ENCODE results near the gene NCEH1. TPM values are rescaled to one million over a fixed set of nuclear protein-coding genes. Genes with fewer than 3 reads are reported as not detected.

The NCEH1 gene
- total RNA-seq, 1 experiment from 2014 or later, result 43.5 TPM

DNA sequence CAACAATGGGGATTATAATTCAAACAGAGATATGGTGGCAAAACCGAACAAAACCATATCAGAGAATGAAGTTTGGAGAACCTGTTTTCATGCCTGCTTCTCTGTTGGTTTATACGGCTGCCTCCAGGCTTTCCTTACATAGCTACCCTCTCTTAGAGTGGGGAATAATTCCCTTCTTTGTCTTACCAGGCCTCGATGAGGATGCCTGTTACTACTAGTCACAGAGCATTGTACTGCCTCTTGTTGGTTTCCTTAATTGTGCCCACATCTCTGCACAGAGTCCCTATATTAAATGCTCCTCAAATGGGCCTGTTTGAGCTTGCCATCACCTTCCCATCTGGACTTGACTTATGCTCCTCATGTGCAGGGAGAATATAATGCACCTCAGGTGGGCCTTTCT, 92.9 kb downstream of the NCEH1 start:
- H3K4me3 ChIP-seq, result no peak overlapping the region
- TF ChIP-seq EZH2 (IDR thresholded peaks at IDR 0.05; ENCODE audit: low read depth), result no peak
- TF ChIP-seq, protein P1, sequence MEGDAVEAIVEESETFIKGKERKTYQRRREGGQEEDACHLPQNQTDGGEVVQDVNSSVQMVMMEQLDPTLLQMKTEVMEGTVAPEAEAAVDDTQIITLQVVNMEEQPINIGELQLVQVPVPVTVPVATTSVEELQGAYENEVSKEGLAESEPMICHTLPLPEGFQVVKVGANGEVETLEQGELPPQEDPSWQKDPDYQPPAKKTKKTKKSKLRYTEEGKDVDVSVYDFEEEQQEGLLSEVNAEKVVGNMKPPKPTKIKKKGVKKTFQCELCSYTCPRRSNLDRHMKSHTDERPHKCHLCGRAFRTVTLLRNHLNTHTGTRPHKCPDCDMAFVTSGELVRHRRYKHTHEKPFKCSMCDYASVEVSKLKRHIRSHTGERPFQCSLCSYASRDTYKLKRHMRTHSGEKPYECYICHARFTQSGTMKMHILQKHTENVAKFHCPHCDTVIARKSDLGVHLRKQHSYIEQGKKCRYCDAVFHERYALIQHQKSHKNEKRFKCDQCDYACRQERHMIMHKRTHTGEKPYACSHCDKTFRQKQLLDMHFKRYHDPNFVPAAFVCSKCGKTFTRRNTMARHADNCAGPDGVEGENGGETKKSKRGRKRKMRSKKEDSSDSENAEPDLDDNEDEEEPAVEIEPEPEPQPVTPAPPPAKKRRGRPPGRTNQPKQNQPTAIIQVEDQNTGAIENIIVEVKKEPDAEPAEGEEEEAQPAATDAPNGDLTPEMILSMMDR (conservative IDR thresholded peaks at IDR 0.05), result no peak
- peaks cover 15% of the 10 kb centered on the region; the same call in 1 of the 2 replicates for H3F3A ChIP-seq (ENCODE audit: insufficient read depth, low read depth)
- H3K4me2 ChIP-seq, result no peak overlapping the region
- no peaks in the 10 kb centered on the region for H3K36me3 ChIP-seq (ENCODE audit: low read depth)
- DNase-seq, result no peak
- H3K79me2 ChIP-seq (ENCODE audit: low read depth), result no peaks in the 10 kb centered on the region
- no peak overlapping the region for H3K27ac ChIP-seq
- no peaks in the 10 kb centered on the region for H3K9me3 ChIP-seq (ENCODE audit: insufficient read depth, low read depth)
- BruUV-seq (replicated peaks), result no TSS peak
- ChIA-PET CTCF (no interaction called here), POLR2A (ENCODE audit: unreplicated experiment) (no interaction called here)
- H3K27me3 ChIP-seq (ENCODE audit: insufficient read depth, low read depth), result no peaks in the 10 kb centered on the region
- H3K4me1 ChIP-seq (replicated peaks; ENCODE audit: insufficient read depth), result peaks cover 14% of the 10 kb centered on the region
- H2AFZ ChIP-seq, result no peak overlapping the region
- no peaks in the 10 kb centered on the region for H3K9me2 ChIP-seq (ENCODE audit: insufficient read depth)
- intact Hi-C loops (cut with micrococcal nuclease; ENCODE audit: unreplicated experiment), result no loop called here
- H4K20me1 ChIP-seq (ENCODE audit: insufficient read depth), result no peaks in the 10 kb centered on the region

DNA sequence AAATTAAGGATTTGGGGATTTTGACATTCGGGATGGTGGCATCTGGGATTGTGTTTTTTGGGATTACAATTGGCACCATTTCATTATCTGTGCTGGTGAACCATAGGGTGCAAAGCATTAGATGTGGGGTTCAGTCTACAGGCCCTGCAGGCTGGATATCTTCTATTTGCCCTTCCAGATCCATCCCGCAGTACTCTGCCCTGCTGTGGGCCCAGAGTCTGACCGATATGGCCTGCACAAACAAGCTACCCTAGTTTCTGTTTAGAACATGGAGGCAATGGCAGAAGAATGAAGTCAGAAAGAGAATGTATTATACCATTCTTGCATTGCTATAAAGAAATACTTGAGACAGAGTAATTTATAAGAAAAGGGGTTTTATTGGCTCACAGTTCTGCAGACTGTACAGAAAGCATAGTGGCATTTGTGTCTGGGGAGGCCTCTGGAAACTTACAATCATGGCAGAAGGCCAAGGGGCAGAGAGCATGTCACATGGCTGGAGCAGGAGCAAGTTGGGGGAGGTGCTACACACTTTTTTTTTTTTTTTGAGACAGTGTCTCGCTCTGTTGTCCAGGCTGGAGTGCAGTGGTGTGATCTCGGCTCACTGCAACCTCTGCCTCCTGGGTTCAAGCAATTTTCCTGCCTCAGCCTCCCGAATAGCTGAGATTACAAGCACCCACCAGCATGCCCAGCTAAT, 93.7 kb downstream of the NCEH1 start:
- no peaks in the 10 kb centered on the region for H3K79me2 ChIP-seq (ENCODE audit: low read depth)
- TF ChIP-seq EZH2 (IDR thresholded peaks at IDR 0.05; ENCODE audit: low read depth), result no peak
- H3K4me2 ChIP-seq, result no peak overlapping the region
- no peaks in the 10 kb centered on the region for H4K20me1 ChIP-seq (ENCODE audit: insufficient read depth)
- H3K4me1 ChIP-seq (replicated peaks; ENCODE audit: insufficient read depth), result peaks cover 6% of the 10 kb centered on the region
- no peak overlapping the region for H2AFZ ChIP-seq
- no peaks in the 10 kb centered on the region for H3K9me3 ChIP-seq (ENCODE audit: insufficient read depth, low read depth)
- no peaks in the 10 kb centered on the region for H3K27me3 ChIP-seq (ENCODE audit: insufficient read depth, low read depth)
- no TSS peak for BruUV-seq (replicated peaks)
- H3K36me3 ChIP-seq (ENCODE audit: low read depth), result no peaks in the 10 kb centered on the region
- no peaks in the 10 kb centered on the region for H3K9me2 ChIP-seq (ENCODE audit: insufficient read depth)
- POLR2A ChIA-PET (ENCODE audit: unreplicated experiment), result no interaction called here
- DNase-seq, result no peak
- H3F3A ChIP-seq (ENCODE audit: insufficient read depth, low read depth), result peaks cover 7% of the 10 kb centered on the region; the same call in 1 of the 2 replicates
- intact Hi-C loops (cut with micrococcal nuclease; ENCODE audit: unreplicated experiment), result no loop called here
- CTCF ChIA-PET, result no interaction called here
- no peak overlapping the region for H3K27ac ChIP-seq
- H3K4me3 ChIP-seq, result no peak overlapping the region

DNA sequence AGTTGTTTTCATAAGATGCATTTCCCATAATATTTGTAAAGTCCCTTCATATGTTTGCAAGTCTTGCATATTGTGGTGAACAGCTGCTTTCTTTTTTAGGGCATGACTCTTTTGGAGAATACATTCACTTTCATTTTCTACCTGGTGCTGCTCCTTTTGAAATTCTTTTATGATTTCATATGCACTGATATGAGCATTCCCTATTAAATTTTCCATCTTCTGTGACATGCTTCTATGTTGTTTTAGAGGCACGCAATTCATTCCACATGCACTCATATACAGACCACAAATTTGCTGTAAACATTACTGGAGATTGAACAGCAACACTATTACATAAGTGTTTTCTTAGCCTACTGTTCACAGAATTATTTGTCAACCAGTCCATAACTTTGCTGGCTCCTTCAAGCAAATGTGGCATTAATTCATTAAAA, 94.8 kb downstream of the NCEH1 start:
- no peak overlapping the region for H2AFZ ChIP-seq
- H3K4me3 ChIP-seq, result no peak overlapping the region
- H3K4me1 ChIP-seq (replicated peaks; ENCODE audit: insufficient read depth), result no peaks in the 10 kb centered on the region
- intact Hi-C loops (cut with micrococcal nuclease; ENCODE audit: unreplicated experiment), result no loop called here
- H3K27ac ChIP-seq, result no peak overlapping the region
- TF ChIP-seq, protein P1 (conservative IDR thresholded peaks at IDR 0.05), result no peak
- TF ChIP-seq EZH2 (IDR thresholded peaks at IDR 0.05; ENCODE audit: low read depth), result no peak
- ChIA-PET POLR2A (ENCODE audit: unreplicated experiment) (no interaction called here), CTCF (no interaction called here)
- H3F3A ChIP-seq (ENCODE audit: insufficient read depth, low read depth), result no peaks in the 10 kb centered on the region
- no peaks in the 10 kb centered on the region for H3K79me2 ChIP-seq (ENCODE audit: low read depth)
- no peaks in the 10 kb centered on the region for H4K20me1 ChIP-seq (ENCODE audit: insufficient read depth)
- BruUV-seq (replicated peaks), result no TSS peak
- DNase-seq, result no peak
- no peaks in the 10 kb centered on the region for H3K27me3 ChIP-seq (ENCODE audit: insufficient read depth, low read depth)
- no peak overlapping the region for H3K4me2 ChIP-seq
- no peaks in the 10 kb centered on the region for H3K9me3 ChIP-seq (ENCODE audit: insufficient read depth, low read depth)
- no peaks in the 10 kb centered on the region for H3K36me3 ChIP-seq (ENCODE audit: low read depth)
- H3K9me2 ChIP-seq (ENCODE audit: insufficient read depth), result no peaks in the 10 kb centered on the region

DNA sequence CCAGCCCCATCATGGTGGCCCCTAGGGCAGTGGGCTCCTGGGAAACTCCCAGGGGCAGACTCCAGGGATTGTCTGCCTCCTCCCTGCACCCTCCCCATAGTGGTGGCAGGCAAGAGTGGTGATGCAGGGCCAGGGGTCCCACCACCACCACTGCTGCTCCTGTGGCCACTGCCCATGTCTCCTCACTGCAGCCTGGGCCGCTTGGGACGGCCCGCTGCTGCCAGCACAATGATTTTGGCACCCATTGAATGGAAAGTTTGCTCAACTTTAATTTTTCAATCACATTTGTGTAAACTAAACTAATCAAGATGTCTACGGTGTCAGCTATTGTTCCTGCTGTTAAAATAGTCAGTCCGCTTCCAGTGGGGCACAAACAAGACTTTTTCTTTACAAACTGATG, 95.6 kb downstream of the NCEH1 start:
- Histone ChIP-seq H3K9me2 (ENCODE audit: insufficient read depth) (no peaks in the 10 kb centered on the region), H3K9me3 (ENCODE audit: insufficient read depth, low read depth) (no peaks in the 10 kb centered on the region), H3K4me1 (replicated peaks; ENCODE audit: insufficient read depth) (no peaks in the 10 kb centered on the region), H3K27me3 (ENCODE audit: insufficient read depth, low read depth) (no peaks in the 10 kb centered on the region), H3K4me2 (no peak overlapping the region), H4K20me1 (ENCODE audit: insufficient read depth) (no peaks in the 10 kb centered on the region), H2AFZ (no peak overlapping the region), H3K36me3 (ENCODE audit: low read depth) (no peaks in the 10 kb centered on the region), H3K79me2 (ENCODE audit: low read depth) (no peaks in the 10 kb centered on the region), H3K4me3 (no peak overlapping the region), H3F3A (ENCODE audit: insufficient read depth, low read depth) (no peaks in the 10 kb centered on the region), H3K27ac (no peak overlapping the region)
- intact Hi-C loops (cut with micrococcal nuclease; ENCODE audit: unreplicated experiment), result no loop called here
- no TSS peak for BruUV-seq (replicated peaks)
- no peak for TF ChIP-seq EZH2 (IDR thresholded peaks at IDR 0.05; ENCODE audit: low read depth)
- TF ChIP-seq, protein P1 (conservative IDR thresholded peaks at IDR 0.05), result no peak
- no peak for DNase-seq
- ChIA-PET CTCF (no interaction called here), POLR2A (ENCODE audit: unreplicated experiment) (interaction anchor here (0.6 kb wide), 1 partner anchor 138 kb away, joined by 3 read pairs; no protein-coding TSS in a partner anchor)
